Hepatic stellate cell (primary cell): Measurements from ENCODE around the gene TMEM212.

ENCODE experiments used
- DNase-seq: peaks from one replicate; pipeline ENCODE4 v3.0.0; 2011; ENCODE audit warnings: low spot score

Gene TMEM212

DNA sequence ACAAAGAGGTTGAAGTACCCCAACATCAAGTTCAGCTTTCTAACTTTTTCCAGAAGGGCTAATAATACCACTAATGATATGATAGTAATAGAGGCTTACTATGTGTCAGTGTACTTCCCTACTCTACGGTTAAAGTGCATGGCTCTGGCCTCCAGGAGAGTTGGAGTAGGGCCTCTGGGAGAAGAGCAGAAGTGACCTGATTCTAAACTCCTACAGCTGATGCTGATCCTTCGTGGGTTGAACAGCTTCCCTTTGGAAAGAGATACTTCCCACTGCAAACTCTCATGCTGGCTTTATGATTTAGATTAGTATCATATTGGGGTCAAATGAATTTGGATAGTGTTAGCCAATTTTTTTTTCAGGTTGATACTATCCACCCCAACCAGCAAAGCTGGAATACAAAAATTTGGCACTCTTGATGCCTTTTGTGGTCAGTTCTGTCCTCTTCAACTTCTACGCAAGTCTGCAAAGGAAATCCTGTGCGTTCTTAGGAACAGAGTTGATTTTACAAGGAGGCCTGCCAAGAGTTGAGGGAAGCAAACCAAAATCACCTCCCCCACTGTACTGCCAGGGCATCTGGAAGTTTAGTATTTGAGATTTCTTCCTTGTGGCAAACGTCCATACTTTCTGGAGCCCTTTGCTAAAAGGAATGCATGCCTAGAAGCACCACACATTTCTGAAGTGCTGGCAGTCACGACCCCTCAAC, 17.8 kb downstream of the TMEM212 start:
- DNase-seq: no peak

- DNase-seq: no peak
These were observed 19.2 kb downstream of the TMEM212 start for GRCh38 chr3:171862392-171862791.

- peak; percentile 25 for DNase-seq
These were observed 19.9 kb downstream of the TMEM212 start for GRCh38 chr3:171862993-171863521.

DNA sequence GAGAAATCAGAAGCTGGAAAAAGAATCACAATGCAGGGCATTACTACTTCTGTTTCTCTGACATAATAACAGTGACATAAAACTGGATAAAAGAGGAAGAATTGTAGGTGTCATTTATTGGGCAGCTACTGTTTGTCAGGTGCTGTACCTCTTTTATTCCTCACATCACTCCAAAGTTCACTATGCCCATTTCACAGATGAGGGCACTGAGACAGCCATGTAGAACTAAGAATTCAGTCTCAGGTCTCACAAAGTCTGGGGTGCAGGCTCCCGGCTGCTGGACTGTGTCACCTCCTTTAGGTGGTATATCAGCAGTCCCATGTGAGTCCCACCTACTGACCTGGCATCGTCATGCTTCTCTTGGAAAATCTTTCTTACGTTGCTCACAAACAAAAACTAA, 20.8 kb downstream of the TMEM212 start:
- no peak for DNase-seq

DNA sequence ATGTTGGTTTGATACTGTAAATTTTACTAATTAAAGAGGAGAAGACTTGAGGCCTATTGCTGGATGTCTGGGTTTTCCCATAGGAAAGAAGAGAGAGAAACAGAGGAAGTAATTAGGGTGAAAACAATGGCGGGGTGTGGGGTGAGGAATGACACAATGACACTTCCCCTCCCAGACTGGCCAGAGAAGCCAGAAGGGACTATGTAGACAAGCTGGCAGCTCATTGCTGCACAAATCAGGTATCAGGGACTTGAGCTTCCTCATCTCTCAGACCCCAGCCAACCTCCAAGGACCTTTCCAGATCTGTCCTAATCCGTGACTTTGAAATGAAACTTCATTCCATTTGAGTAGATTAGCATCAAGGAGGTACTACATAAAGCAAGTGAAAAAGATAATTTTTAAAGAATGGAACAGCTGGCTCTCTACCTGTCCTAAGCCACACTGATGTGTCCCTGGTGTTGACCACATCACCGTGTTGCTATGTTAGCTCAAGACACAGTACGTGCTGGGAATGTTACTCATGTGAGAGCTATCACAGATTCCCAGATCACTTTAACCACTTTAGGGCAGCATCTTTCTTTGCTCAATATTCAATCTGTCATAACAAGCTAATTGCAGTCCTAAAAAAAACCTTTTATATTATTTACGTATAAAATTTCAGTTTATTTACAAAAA, 22.2 kb downstream of the TMEM212 start:
- no peak for DNase-seq

DNA sequence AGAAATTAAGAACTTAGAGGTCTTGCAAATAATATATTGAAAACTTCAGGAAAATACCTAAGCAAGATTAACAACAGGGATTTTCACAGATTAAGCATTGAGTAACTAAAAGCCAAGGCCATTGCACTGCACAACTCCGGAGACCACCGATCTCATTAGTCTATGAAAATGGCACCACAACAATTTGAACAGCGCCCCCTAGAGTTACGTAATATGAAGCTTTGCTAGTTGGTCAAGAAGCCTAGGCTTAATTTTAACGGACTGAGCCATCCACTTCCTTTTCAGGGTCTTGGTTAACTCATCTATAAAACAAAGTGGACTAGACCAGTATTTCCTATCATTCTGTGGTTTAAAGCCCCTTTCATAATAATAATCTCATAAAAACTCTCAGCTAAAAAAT, 24.8 kb downstream of the TMEM212 start:
- no peak for DNase-seq

GRCh38 chr3:171871392-171872274, 28.5 kb downstream of the TMEM212 start:
- no peak for DNase-seq

GRCh38 chr3:171873580-171873979, 30.4 kb downstream of the TMEM212 start:
- DNase-seq: no peak

DNA sequence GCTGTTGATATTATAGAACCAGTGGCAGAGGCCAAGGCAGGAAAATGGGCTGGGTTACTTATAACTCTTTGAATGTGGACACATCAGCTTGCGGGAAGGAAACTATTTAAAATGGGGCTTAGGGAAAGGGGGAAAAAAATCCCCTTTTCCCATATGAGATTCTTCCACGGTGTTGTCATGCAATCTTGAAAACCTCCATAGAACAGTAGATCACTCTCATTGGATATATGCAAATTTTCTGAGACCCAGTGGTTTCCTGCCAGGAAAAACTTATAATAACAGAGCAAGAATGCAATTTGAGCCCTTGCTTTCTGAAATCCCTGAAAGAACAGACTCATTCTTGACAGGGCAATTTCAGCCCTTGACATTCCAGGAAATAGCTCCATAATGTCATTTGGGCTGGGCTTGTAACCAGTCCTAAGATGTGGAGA, 31.1 kb downstream of the TMEM212 start:
- DNase-seq: peak; percentile 58

DNA sequence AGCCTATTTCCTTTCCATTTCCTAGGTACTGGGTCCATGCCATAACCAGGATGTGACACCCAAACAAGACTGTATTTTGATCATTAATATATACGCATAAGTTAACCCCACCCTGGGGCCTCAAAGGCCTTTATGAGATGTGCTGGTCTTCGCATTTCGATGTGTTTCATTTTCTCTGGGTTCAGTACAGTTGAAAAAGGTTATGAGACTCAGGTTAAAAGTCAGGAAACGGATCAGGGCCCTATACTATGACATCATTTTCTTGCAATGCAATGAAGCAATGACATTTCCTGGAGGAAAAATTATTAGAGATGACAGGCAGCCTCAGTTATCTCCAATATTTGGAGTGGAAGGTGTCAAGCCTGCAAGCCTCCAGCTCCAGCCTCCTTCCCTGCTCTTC, 31.7 kb downstream of the TMEM212 start:
- no peak for DNase-seq

- DNase-seq: no peak
These were observed 32.8 kb downstream of the TMEM212 start for GRCh38 chr3:171875923-171876412.

- DNase-seq: peak; percentile 22
These were observed 33.6 kb downstream of the TMEM212 start for GRCh38 chr3:171876680-171877147.

- DNase-seq: no peak
These were observed 35.5 kb downstream of the TMEM212 start for GRCh38 chr3:171878461-171879225.

DNA sequence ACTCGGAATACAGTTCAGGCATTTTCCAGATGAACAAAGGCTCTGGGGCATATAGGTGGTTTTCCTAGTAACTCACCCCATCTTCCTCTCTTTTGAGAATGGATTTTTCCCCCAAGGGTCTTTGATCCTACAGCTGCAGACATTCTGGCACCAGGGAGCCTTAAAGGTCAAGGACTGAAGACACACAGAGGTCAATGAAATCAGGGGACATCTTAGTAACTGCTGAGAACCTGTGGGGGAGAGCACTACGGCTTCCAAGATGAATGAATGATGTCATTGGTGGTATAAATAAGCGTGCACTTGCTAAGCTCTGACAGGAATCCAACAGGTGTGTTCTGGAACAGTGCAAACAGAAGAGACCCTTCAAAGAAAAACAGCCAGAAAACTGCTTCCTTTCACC, 36.3 kb downstream of the TMEM212 start:
- no peak for DNase-seq

- no peak for DNase-seq
These were observed 37.1 kb downstream of the TMEM212 start for GRCh38 chr3:171880101-171880870.

GRCh38 chr3:171881251-171881650, 38.1 kb downstream of the TMEM212 start:
- no peak for DNase-seq

GRCh38 chr3:171883257-171883892, 40.2 kb downstream of the TMEM212 start:
- DNase-seq: no peak

- no peak for DNase-seq
These were observed 40.7 kb downstream of the TMEM212 start for GRCh38 chr3:171883893-171884279.

GRCh38 chr3:171888466-171888865, 45.3 kb downstream of the TMEM212 start:
- DNase-seq: no peak

- no peak for DNase-seq
These were observed 47.2 kb downstream of the TMEM212 start for GRCh38 chr3:171890398-171890797.
